GM18511 (cell line): ENCODE data around the gene ADCY7.

Source experiments
- ATAC-seq: cut with Tn5 transposase; IDR thresholded peaks from one replicate; pipeline ENCODE4 v1.9.1; 2021; ENCODE audit warnings: mild to moderate bottlenecking, moderate library complexity; ENCODE audit not compliant: unreplicated experiment

The ADCY7 gene

GRCh38 chr16:50279504-50279865 lies 13.1 kb downstream of the ADCY7 start:
- ATAC-seq = no peak

- ATAC-seq = no peak
Measured at GRCh38 chr16:50280932-50281331, 14.6 kb downstream of the ADCY7 start.

GRCh38 chr16:50281391-50282009 lies 15.1 kb downstream of the ADCY7 start:
- peak; percentile 15 for ATAC-seq

- peak; percentile 95 for ATAC-seq
Measured at GRCh38 chr16:50282010-50282538, 15.7 kb downstream of the ADCY7 start.

- ATAC-seq = no peak
Measured at GRCh38 chr16:50282955-50283631, 16.7 kb downstream of the ADCY7 start.

GRCh38 chr16:50284131-50284911 lies 18.0 kb downstream of the ADCY7 start:
- no peak for ATAC-seq

- no peak for ATAC-seq
Measured at GRCh38 chr16:50285406-50286003, 19.2 kb downstream of the ADCY7 start.

GRCh38 chr16:50286681-50287080 lies 20.3 kb downstream of the ADCY7 start:
- no peak for ATAC-seq

GRCh38 chr16:50288026-50288425 lies 21.7 kb downstream of the ADCY7 start:
- no peak for ATAC-seq

GRCh38 chr16:50288920-50289319 lies 22.6 kb downstream of the ADCY7 start:
- ATAC-seq = no peak

GRCh38 chr16:50289950-50290764 lies 23.8 kb downstream of the ADCY7 start:
- ATAC-seq = no peak

- ATAC-seq = no peak
Measured at GRCh38 chr16:50290856-50291255, 24.5 kb downstream of the ADCY7 start.

- ATAC-seq = no peak
Measured at GRCh38 chr16:50291719-50292565, 25.6 kb downstream of the ADCY7 start.

GRCh38 chr16:50292566-50292948 lies 26.2 kb downstream of the ADCY7 start:
- ATAC-seq = no peak

- ATAC-seq = no peak
Measured at GRCh38 chr16:50293041-50293783, 26.9 kb downstream of the ADCY7 start.

GRCh38 chr16:50293994-50294855 lies 27.9 kb downstream of the ADCY7 start:
- no peak for ATAC-seq

GRCh38 chr16:50294955-50295354 lies 28.6 kb downstream of the ADCY7 start:
- no peak for ATAC-seq

GRCh38 chr16:50295541-50296132 lies 29.3 kb downstream of the ADCY7 start:
- no peak for ATAC-seq
